Aorta (tissue), 5 donors: ENCODE measurements around the gene DCAF8. TPM values are rescaled to one million over a fixed set of nuclear protein-coding genes. Genes with fewer than 3 reads are reported as not detected.

Experiments used
- ATAC-seq: fragments of 200-7000 bp; cut with Tn5 transposase; one replicate; pipeline ENCODE4 v1.9.1; 2022; ENCODE audit warnings: moderate library complexity; ENCODE audit not compliant: low FRiP score
- DNase-seq, 2 donors: peaks; one replicate each; pipeline ENCODE4 v3.0.0-alpha.2; 2020
- H3K27ac ChIP-seq, 2 donors: one replicate each; pipeline ENCODE4 v1.5.1; 2013; ENCODE audit warnings: low read length in 2 of 2, mild to moderate bottlenecking in 2 of 2, moderate library complexity in 2 of 2, control low read depth in 1 of 2, inconsistent platforms in 1 of 2, low read depth in 1 of 2
- H3K27me3 ChIP-seq, 2 donors: one replicate each; pipeline ENCODE4 v1.6.1; 2013; ENCODE audit warnings: control low read depth in 1 of 2, low read length in 1 of 2, mild to moderate bottlenecking in 1 of 2, moderate library complexity in 1 of 2; ENCODE audit not compliant: insufficient read depth in 2 of 2, control insufficient read depth in 1 of 2
- H3K36me3 ChIP-seq, 2 donors: one replicate each; pipeline ENCODE4 v1.6.1; 2013; ENCODE audit warnings: control low read depth in 1 of 2, low read length in 1 of 2, mild to moderate bottlenecking in 1 of 2; ENCODE audit not compliant: insufficient read depth in 2 of 2, control insufficient read depth in 1 of 2
- H3K4me1 ChIP-seq, 2 donors: one replicate each; pipeline ENCODE4 v1.6.1; 2013; ENCODE audit warnings: low read length in 2 of 2, control low read depth in 1 of 2, mild to moderate bottlenecking in 1 of 2, moderate library complexity in 1 of 2; ENCODE audit not compliant: insufficient read depth in 2 of 2, control insufficient read depth in 1 of 2
- H3K4me3 ChIP-seq, 2 donors: one replicate each; pipeline ENCODE4 v1.5.1; 2013; ENCODE audit warnings: low read length in 2 of 2, control low read depth in 1 of 2, mild to moderate bottlenecking in 1 of 2
- H3K9me3 ChIP-seq: one replicate; pipeline ENCODE4 v1.6.1; 2013; ENCODE audit warnings: mild to moderate bottlenecking, low read length; ENCODE audit not compliant: control insufficient read depth
- WGBS, 2 donors: extraction: QIAGEN DNeasy Blood & Tissue Kit; methylation state at CpG; one replicate each; pipeline ENCODE4 v1.1.7; 2013; 5-methylcytosine and 5-hydroxymethylcytosine counted together
- intact Hi-C, 2 donors: fragments of 100-400 bp; cut with DNase I; formaldehyde crosslinking; loops; one replicate each; pipeline versions ENCODE4 v1.14.2 to v1.15.0; 2022
- polyA plus RNA-seq, 2 donors: library from polyadenylated mRNA; stranded (reverse); fragments of 200-250 nt; gene quantifications; one replicate each; pipeline ENCODE4 v1.2.3, GENCODE V29; 2013
- total RNA-seq, 2 donors: library from RNA; stranded (reverse); fragmentation: NEBNext Ultra II Directional; extraction: Animal tissue kit (Norgen Biotek cat#: 25700); gene quantifications; one replicate each; pipeline ENCODE4 v1.2.1, GENCODE V29; 2021
- donor health status: healthy with polysubstance abuse.
- donor health status: Bipolar disorder and iron deficiency.
- donor health status: DM: no; HTN: no; CAD: no.
- donor health status: DM: no; HTN: no; CAD: no.
- donor health status: DM: yes; HTN: yes; CAD: no.

Gene DCAF8
- total and polyA plus RNA-seq, 4 donors: 39.2 to 152 (median 131) TPM

DNA sequence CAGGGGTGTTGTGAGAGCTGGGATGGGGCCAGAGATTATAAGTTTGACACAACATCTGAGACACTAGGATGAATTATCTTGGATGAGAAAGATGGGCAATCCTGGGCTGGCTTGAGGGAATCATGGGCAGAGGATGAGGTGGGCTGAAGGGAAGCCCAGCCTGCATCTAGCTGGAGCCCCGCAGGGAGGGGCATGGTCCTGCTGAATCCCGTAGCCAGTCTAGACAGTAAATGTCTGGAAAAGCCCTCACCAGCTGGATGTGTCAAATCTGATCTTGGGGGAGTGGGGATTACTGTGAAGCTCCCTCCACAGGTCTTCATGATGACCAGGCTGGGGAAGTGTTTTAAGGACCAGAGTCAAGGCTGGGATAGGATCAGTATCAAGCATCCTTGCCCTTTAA, 75.6 kb downstream of the DCAF8 start:
- no peak for DNase-seq
- ATAC-seq: no peak
- Histone ChIP-seq H3K4me1 (no peaks in the 10 kb centered on the region), H3K9me3 (no peaks in the 10 kb centered on the region), H3K4me3 (no peak overlapping the region), H3K27me3 (no peaks in the 10 kb centered on the region), H3K27ac (no peak overlapping the region), H3K36me3 (no peaks in the 10 kb centered on the region)
- intact Hi-C loops: no loop called here
- 54 to 67% methylated on average over 2 of the region's 2 CpGs for WGBS, 2 donors

DNA sequence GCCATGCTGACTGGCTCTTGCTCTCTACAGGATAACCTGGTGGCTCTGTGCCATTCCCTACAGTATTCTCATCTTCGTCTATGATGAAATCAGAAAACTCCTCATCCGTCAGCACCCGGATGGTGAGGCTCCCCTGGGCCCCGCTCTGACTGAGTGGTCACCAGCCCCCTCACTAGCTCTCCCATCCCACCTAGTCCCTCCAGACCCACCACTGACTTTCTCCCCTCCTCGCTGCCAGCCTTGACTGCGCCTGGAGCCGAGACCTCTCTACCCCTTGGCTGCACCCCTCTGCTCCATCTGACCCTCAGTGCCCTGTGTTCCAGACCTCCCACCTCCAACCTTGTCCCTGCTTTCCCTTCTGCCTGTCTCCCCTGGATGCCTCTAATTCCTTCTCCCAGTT, 76.1 kb downstream of the DCAF8 start:
- intact Hi-C loops: no loop called here
- no peak for ATAC-seq

DNA sequence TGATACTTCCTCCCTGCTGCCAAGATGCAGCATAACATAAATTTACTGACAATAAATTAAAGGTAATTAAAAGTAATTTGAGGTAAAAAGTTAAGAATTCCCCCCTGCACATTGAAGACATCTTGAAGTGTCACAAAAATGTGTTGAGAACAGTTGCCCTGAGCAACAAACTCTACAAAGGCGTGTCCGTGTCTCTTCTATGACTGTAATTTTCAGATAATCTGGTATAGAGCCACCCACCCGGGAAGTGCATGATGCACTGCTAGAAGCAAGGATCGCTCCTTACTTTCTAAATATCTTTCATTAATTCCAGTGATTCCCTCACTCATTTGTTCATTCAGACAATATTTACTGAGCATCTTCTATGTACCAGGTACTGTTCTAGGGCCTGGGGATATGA, 83.0 kb downstream of the DCAF8 start:
- Histone ChIP-seq H3K4me1 (no peaks in the 10 kb centered on the region), H3K27me3 (no peaks in the 10 kb centered on the region), H3K27ac (no peak overlapping the region), H3K4me3 (no peak overlapping the region), H3K36me3 (no peaks in the 10 kb centered on the region), H3K9me3 (no peaks in the 10 kb centered on the region)
- ATAC-seq: no peak
- 92% methylated on average over 4 of the region's 4 CpGs for WGBS, 2 donors
- intact Hi-C loops: no loop called here
- DNase-seq: no peak

More for the DNA sequence above, 76.1 kb downstream of the DCAF8 start:
- WGBS, 2 donors: 94 to 97% methylated on average over 7 of the region's 7 CpGs
- H3K27me3 ChIP-seq: no peaks in the 10 kb centered on the region
- H3K4me3 ChIP-seq: no peak overlapping the region
- H3K4me1 ChIP-seq: no peaks in the 10 kb centered on the region
- H3K9me3 ChIP-seq: no peaks in the 10 kb centered on the region
- DNase-seq: peak in 1 of 2 donors; percentile 36
- no peaks in the 10 kb centered on the region for H3K36me3 ChIP-seq
- H3K27ac ChIP-seq: no peak overlapping the region

DNA sequence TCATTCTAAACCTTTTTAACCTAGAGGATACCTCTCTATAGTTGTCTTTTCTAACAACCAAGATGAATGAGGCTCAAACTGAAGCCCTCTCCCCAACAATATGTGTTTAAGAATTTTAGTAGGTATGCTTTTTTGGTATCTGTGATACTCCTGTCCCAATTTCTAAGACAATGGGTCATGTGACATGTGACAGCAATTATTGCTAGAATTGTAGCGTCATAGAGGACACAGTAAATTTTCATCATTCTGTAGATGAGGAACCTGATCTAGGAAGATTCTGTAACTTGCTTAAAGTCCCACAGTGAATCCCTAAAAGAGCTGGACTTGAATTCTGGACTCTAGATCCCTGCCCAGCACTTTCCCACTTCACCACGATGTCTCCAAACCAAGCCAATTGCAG, 83.6 kb downstream of the DCAF8 start:
- Histone ChIP-seq H3K36me3 (no peaks in the 10 kb centered on the region), H3K27ac (no peak overlapping the region), H3K4me3 (no peak overlapping the region), H3K4me1 (no peaks in the 10 kb centered on the region), H3K9me3 (no peaks in the 10 kb centered on the region), H3K27me3 (no peaks in the 10 kb centered on the region)
- DNase-seq (no peak), ATAC-seq (no peak)
- intact Hi-C loops: no loop called here
- 90 to 92% methylated on average over 2 of the region's 2 CpGs for WGBS, 2 donors

DNA sequence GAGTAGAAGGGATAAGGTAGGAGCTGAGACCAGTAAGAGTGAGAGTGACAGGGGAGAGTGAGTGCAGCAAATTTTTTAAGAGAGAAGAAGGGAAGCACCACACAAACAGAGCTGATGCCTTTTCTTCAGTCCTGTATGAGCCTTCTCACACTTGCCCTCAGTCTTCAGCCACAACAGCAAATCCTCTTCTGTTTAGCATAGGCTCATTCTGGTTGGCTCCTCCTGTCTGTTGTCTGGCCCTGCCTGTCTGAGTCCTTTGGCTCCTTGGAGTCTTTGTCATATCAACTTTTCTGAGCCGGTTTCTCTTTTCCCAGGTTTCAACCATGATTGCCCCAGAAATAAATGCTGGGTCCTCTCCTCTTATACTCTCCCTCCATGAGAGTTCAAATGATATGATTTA, 84.7 kb downstream of the DCAF8 start:
- no peaks in the 10 kb centered on the region for H3K27me3 ChIP-seq
- DNase-seq: no peak
- no peaks in the 10 kb centered on the region for H3K4me1 ChIP-seq
- no peaks in the 10 kb centered on the region for H3K36me3 ChIP-seq
- no peaks in the 10 kb centered on the region for H3K9me3 ChIP-seq
- H3K4me3 ChIP-seq: no peak overlapping the region
- intact Hi-C loops: no loop called here
- ATAC-seq: no peak
- WGBS, 2 donors: 88% methylated on average over 1 of the region's 1 CpG
- H3K27ac ChIP-seq: no peak overlapping the region

DNA sequence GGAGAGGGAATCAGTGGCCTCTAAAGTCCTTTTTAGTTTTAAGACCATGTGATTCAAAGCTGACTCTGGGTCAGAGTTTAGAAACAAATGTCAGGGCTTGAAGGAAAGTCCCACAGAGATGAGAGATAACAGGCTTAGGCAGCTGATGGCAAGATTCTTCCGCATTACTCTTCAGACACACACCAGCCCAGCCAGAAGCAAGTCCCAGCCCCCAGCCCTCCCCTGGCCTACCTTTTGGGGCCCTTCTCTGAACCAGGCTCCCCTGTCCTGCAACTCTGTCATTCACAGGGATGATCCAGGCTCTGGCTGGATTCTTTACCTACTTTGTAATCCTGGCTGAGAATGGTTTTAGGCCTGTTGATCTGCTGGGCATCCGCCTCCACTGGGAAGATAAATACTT, 85.1 kb downstream of the DCAF8 start:
- H3K36me3 ChIP-seq: no peaks in the 10 kb centered on the region
- H3K4me3 ChIP-seq: no peak overlapping the region
- ATAC-seq: no peak
- intact Hi-C loops: no loop called here
- H3K9me3 ChIP-seq: no peaks in the 10 kb centered on the region
- H3K4me1 ChIP-seq: no peaks in the 10 kb centered on the region
- 93 to 96% methylated on average over 2 of the region's 2 CpGs for WGBS, 2 donors
- no peak for DNase-seq
- no peak overlapping the region for H3K27ac ChIP-seq
- H3K27me3 ChIP-seq: no peaks in the 10 kb centered on the region

DNA sequence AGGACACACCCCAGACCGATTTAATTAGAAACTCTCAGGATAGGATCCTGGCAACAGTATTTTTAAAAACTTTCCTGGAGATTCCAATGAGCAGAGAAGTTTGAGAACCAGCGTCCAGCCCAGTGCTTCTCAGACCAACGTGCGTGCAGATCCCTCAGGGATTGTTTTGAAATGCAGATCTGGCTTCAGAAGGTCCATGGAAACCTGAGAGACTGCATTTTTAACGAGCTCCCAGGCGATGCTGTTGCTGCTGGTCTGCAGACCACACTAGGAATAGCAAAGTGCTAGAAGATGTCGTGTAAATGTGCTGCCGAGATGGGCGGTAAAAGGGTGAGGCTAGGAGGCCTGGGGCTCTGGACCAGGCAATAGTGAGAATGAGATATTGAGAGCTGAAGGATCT, 90.4 kb downstream of the DCAF8 start:
- no peak overlapping the region for H3K27ac ChIP-seq
- no peaks in the 10 kb centered on the region for H3K36me3 ChIP-seq
- H3K27me3 ChIP-seq: no peaks in the 10 kb centered on the region
- H3K4me1 ChIP-seq: no peaks in the 10 kb centered on the region
- intact Hi-C loops: no loop called here
- no peak for DNase-seq
- no peak overlapping the region for H3K4me3 ChIP-seq
- no peaks in the 10 kb centered on the region for H3K9me3 ChIP-seq
- ATAC-seq: no peak
- WGBS, 2 donors: 60 to 70% methylated on average over 9 of the region's 9 CpGs

DNA sequence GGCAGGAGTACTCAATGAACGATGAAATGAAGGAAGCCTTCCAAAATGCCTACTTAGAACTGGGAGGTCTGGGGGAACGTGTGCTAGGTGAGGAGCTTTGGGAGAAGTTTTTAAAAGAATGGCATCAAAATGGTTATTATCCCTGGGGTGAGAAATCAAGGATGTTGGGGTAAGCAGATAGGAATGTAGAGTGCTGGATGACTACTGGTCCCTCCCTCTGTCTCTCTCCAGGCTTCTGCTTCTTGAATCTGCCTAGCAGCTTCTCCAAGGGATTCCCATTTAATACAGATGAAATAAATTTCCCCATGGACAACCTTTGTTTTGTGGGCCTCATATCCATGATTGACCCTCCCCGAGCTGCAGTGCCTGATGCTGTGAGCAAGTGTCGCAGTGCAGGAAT, 91.0 kb downstream of the DCAF8 start:
- no peak overlapping the region for H3K4me3 ChIP-seq
- no peak overlapping the region for H3K27ac ChIP-seq
- DNase-seq: no peak
- no peaks in the 10 kb centered on the region for H3K4me1 ChIP-seq
- H3K9me3 ChIP-seq: no peaks in the 10 kb centered on the region
- H3K36me3 ChIP-seq: no peaks in the 10 kb centered on the region
- no peaks in the 10 kb centered on the region for H3K27me3 ChIP-seq
- WGBS, 2 donors: 94 to 96% methylated on average over 4 of the region's 4 CpGs
- intact Hi-C loops: no loop called here
- ATAC-seq: no peak

DNA sequence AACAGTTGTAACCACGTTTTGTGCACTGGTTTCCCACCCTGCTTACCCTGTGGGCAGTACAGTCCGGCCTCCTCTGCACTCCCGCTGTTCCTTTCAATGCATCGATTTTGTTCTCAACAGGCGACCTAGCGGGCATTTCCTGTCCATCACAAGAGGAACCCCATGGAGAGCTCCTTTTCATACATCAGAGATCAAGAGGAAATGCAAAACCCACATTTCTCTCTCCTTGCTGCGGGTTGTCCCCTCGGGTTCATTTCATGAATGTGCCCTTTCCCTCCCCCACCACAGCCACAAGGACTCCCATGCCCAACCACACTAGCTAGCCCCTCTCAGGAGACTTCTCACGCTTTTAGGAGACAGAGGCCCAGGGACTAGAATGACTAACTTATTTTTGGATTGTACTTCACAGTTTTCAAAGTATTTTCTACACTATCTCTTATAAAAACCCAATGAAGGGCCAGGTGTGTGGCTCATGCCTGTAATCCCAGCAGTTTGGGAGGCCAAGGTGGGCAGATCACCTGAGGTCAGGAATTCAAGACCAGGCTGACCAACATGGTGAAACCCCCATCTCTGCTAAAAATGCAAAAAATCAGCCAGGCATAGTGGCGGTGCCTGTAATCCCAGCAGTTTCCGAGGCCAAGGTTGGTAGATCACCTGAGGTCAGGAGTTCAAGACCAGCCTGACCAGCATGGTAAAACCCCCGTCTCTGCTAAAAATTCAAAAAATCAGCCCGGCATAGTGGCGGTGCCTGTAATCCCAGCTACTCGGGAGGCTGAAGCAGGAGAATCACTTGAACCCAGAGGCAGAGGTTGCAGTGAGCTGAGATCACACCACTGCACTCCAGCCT, 92.6 kb downstream of the DCAF8 start:
- H3K4me1 ChIP-seq: no peaks in the 10 kb centered on the region
- WGBS, 2 donors: 73 to 76% methylated on average over 15 of the region's 15 CpGs
- H3K27ac ChIP-seq: no peak overlapping the region
- H3K4me3 ChIP-seq: no peak overlapping the region
- intact Hi-C loops: no loop called here
- H3K9me3 ChIP-seq: no peaks in the 10 kb centered on the region
- no peaks in the 10 kb centered on the region for H3K36me3 ChIP-seq
- ATAC-seq: no peak
- no peaks in the 10 kb centered on the region for H3K27me3 ChIP-seq
- DNase-seq: no peak
